ENCODE data around the gene CALHM1. TPM values are rescaled to one million over a fixed set of nuclear protein-coding genes. Genes with fewer than 3 reads are reported as not detected.
A peak's percentile ranks its signal among the peaks of the same experiment; 100 is the strongest.

Gene CALHM1
- total RNA-seq, 1 donor from 2014 or later, result not detected

- Mint-ChIP-seq H3K36me3 (ENCODE audit: low read depth) (no peaks in the 10 kb centered on the region), H3K9me3 (no peaks in the 10 kb centered on the region), H3K27ac (no peak overlapping the region), H3K27me3 (ENCODE audit: insufficient read depth) (peaks cover 2% of the 10 kb centered on the region), H3K4me1 (ENCODE audit: low read depth) (peaks cover 38% of the 10 kb centered on the region), H3K4me3 (no peak overlapping the region)
- intact Hi-C loops (cut with micrococcal nuclease), result no loop called here
- no peak for DNase-seq (ENCODE audit: low spot score)
Measured at GRCh38 chr10:103478671-103479070, 20.0 kb upstream of the CALHM1 start.

- Mint-ChIP-seq H3K27me3 (ENCODE audit: insufficient read depth) (peaks cover 2% of the 10 kb centered on the region), H3K9me3 (no peaks in the 10 kb centered on the region)
Measured at GRCh38 chr10:103476046-103476768, 17.5 kb upstream of the CALHM1 start.

GRCh38 chr10:103475437-103475836 lies 16.7 kb upstream of the CALHM1 start:
- Mint-ChIP-seq H3K4me1 (ENCODE audit: low read depth) (peaks cover 53% of the 10 kb centered on the region), H3K4me3 (no peak overlapping the region), H3K36me3 (ENCODE audit: low read depth) (no peaks in the 10 kb centered on the region), H3K9me3 (no peaks in the 10 kb centered on the region), H3K27ac (no peak overlapping the region), H3K27me3 (ENCODE audit: insufficient read depth) (no peaks in the 10 kb centered on the region)
- no peak for DNase-seq (ENCODE audit: low spot score)
- intact Hi-C loops (cut with micrococcal nuclease), result no loop called here

More at GRCh38 chr10:103476046-103476768, 17.5 kb upstream of the CALHM1 start:
- Mint-ChIP-seq H3K36me3 (ENCODE audit: low read depth) (no peaks in the 10 kb centered on the region), H3K4me3 (no peak overlapping the region), H3K27ac (no peak overlapping the region), H3K4me1 (ENCODE audit: low read depth) (peaks cover 45% of the 10 kb centered on the region)
- intact Hi-C loops (cut with micrococcal nuclease), result no loop called here
- DNase-seq (ENCODE audit: low spot score), result no peak

- peak overlapping the region; percentile 45 for H3K27ac Mint-ChIP-seq
- peaks cover 61% of the 10 kb centered on the region for H3K4me1 Mint-ChIP-seq (ENCODE audit: low read depth)
- intact Hi-C loops (cut with micrococcal nuclease), result loop anchor here (5.0 kb wide), 1 partner anchor 107 kb away; the partner anchor contains the start of gene TAF5
- H3K4me3 Mint-ChIP-seq, result no peak overlapping the region
- H3K9me3 Mint-ChIP-seq, result no peaks in the 10 kb centered on the region
- H3K36me3 Mint-ChIP-seq (ENCODE audit: low read depth), result peaks cover 2% of the 10 kb centered on the region
- no peak for DNase-seq (ENCODE audit: low spot score)
- no peaks in the 10 kb centered on the region for H3K27me3 Mint-ChIP-seq (ENCODE audit: insufficient read depth)
Measured at GRCh38 chr10:103474077-103474476, 15.4 kb upstream of the CALHM1 start.

GRCh38 chr10:103473261-103473671 lies 14.6 kb upstream of the CALHM1 start:
- intact Hi-C loops (cut with micrococcal nuclease), result loop anchor here (5.0 kb wide), 1 partner anchor 106 kb away; the partner anchor contains the start of gene TAF5
- H3K4me1 Mint-ChIP-seq (ENCODE audit: low read depth), result peaks cover 61% of the 10 kb centered on the region

GRCh38 chr10:103472005-103472404 lies 13.3 kb upstream of the CALHM1 start:
- peaks cover 2% of the 10 kb centered on the region for H3K36me3 Mint-ChIP-seq (ENCODE audit: low read depth)
- intact Hi-C loops (cut with micrococcal nuclease), result loop anchor here (5.0 kb wide), 1 partner anchor 105 kb away; the partner anchor contains the start of gene TAF5
- H3K27ac Mint-ChIP-seq, result peak overlapping the region; percentile 89
- peaks cover 71% of the 10 kb centered on the region for H3K4me1 Mint-ChIP-seq (ENCODE audit: low read depth)
- H3K27me3 Mint-ChIP-seq (ENCODE audit: insufficient read depth), result no peaks in the 10 kb centered on the region
- H3K4me3 Mint-ChIP-seq, result peak overlapping the region; percentile 19
- DNase-seq (ENCODE audit: low spot score), result no peak
- no peaks in the 10 kb centered on the region for H3K9me3 Mint-ChIP-seq

More at GRCh38 chr10:103473261-103473671, 14.6 kb upstream of the CALHM1 start:
- Mint-ChIP-seq H3K27ac (no peak overlapping the region), H3K36me3 (ENCODE audit: low read depth) (peaks cover 2% of the 10 kb centered on the region), H3K4me3 (no peak overlapping the region), H3K9me3 (no peaks in the 10 kb centered on the region), H3K27me3 (ENCODE audit: insufficient read depth) (no peaks in the 10 kb centered on the region)
- DNase-seq (ENCODE audit: low spot score), result no peak

GRCh38 chr10:103470761-103471653 lies 12.3 kb upstream of the CALHM1 start:
- DNase-seq (ENCODE audit: low spot score), result peak; percentile 69
- H3K36me3 Mint-ChIP-seq (ENCODE audit: low read depth), result peaks cover 2% of the 10 kb centered on the region
- intact Hi-C loops (cut with micrococcal nuclease), result loop anchor here (1.0 to 5.0 kb wide), 3 partner anchors 11 to 104 kb away; partner anchors contain the start of genes CALHM2 and TAF5
- H3K9me3 Mint-ChIP-seq, result no peaks in the 10 kb centered on the region
- H3K27ac Mint-ChIP-seq, result peak overlapping the region; percentile 89
- H3K4me1 Mint-ChIP-seq (ENCODE audit: low read depth), result peaks cover 71% of the 10 kb centered on the region
- H3K27me3 Mint-ChIP-seq (ENCODE audit: insufficient read depth), result no peaks in the 10 kb centered on the region
- H3K4me3 Mint-ChIP-seq, result peak overlapping the region; percentile 27

- H3K27me3 Mint-ChIP-seq (ENCODE audit: insufficient read depth), result no peaks in the 10 kb centered on the region
- H3K36me3 Mint-ChIP-seq (ENCODE audit: low read depth), result peaks cover 2% of the 10 kb centered on the region
- intact Hi-C loops (cut with micrococcal nuclease), result no loop called here
- H3K4me1 Mint-ChIP-seq (ENCODE audit: low read depth), result peaks cover 56% of the 10 kb centered on the region
- H3K4me3 Mint-ChIP-seq, result no peak overlapping the region
- no peak for DNase-seq (ENCODE audit: low spot score)
- H3K9me3 Mint-ChIP-seq, result no peaks in the 10 kb centered on the region
- no peak overlapping the region for H3K27ac Mint-ChIP-seq
Measured at GRCh38 chr10:103469201-103469600, 10.5 kb upstream of the CALHM1 start.

GRCh38 chr10:103467406-103467805 lies 8.7 kb upstream of the CALHM1 start:
- Mint-ChIP-seq H3K9me3 (no peaks in the 10 kb centered on the region), H3K4me3 (no peak overlapping the region), H3K4me1 (ENCODE audit: low read depth) (peaks cover 47% of the 10 kb centered on the region), H3K36me3 (ENCODE audit: low read depth) (peaks cover 2% of the 10 kb centered on the region), H3K27me3 (ENCODE audit: insufficient read depth) (peaks cover 2% of the 10 kb centered on the region), H3K27ac (no peak overlapping the region)
- intact Hi-C loops (cut with micrococcal nuclease), result no loop called here
- DNase-seq (ENCODE audit: low spot score), result no peak

- no peak for DNase-seq (ENCODE audit: low spot score)
Measured at GRCh38 chr10:103466734-103467133, 8.0 kb upstream of the CALHM1 start.

GRCh38 chr10:103465411-103466179 lies 6.9 kb upstream of the CALHM1 start:
- no peak overlapping the region for H3K4me3 Mint-ChIP-seq
- H3K27me3 Mint-ChIP-seq (ENCODE audit: insufficient read depth), result peaks cover 2% of the 10 kb centered on the region
- no peaks in the 10 kb centered on the region for H3K9me3 Mint-ChIP-seq
- H3K27ac Mint-ChIP-seq, result no peak overlapping the region
- intact Hi-C loops (cut with micrococcal nuclease), result no loop called here
- H3K36me3 Mint-ChIP-seq (ENCODE audit: low read depth), result peaks cover 2% of the 10 kb centered on the region
- peaks cover 32% of the 10 kb centered on the region for H3K4me1 Mint-ChIP-seq (ENCODE audit: low read depth)
- no peak for DNase-seq (ENCODE audit: low spot score)

More at GRCh38 chr10:103466734-103467133, 8.0 kb upstream of the CALHM1 start:
- Mint-ChIP-seq H3K9me3 (no peaks in the 10 kb centered on the region), H3K27ac (no peak overlapping the region), H3K36me3 (ENCODE audit: low read depth) (peaks cover 2% of the 10 kb centered on the region), H3K4me3 (no peak overlapping the region), H3K4me1 (ENCODE audit: low read depth) (peaks cover 40% of the 10 kb centered on the region), H3K27me3 (ENCODE audit: insufficient read depth) (peaks cover 2% of the 10 kb centered on the region)
- intact Hi-C loops (cut with micrococcal nuclease), result no loop called here

GRCh38 chr10:103463499-103463898 lies 4.8 kb upstream of the CALHM1 start:
- no peaks in the 10 kb centered on the region for H3K9me3 Mint-ChIP-seq
- peaks cover 2% of the 10 kb centered on the region for H3K27me3 Mint-ChIP-seq (ENCODE audit: insufficient read depth)
- H3K4me1 Mint-ChIP-seq (ENCODE audit: low read depth), result peaks cover 32% of the 10 kb centered on the region
- H3K27ac Mint-ChIP-seq, result no peak overlapping the region
- no peak overlapping the region for H3K4me3 Mint-ChIP-seq
- intact Hi-C loops (cut with micrococcal nuclease), result no loop called here
- DNase-seq (ENCODE audit: low spot score), result no peak
- H3K36me3 Mint-ChIP-seq (ENCODE audit: low read depth), result no peaks in the 10 kb centered on the region

Data from activated T-helper 1 cell treated with anti-CD3 and anti-CD28 coated beads, Interleukin-12 subunit alpha, Interleukin-12 subunit beta, Interleukin-2, Interleukin-4 antibody, amounts not matched to agents 30 ng/mL and 10 ng/mL and 1 ng/mL, durations not matched to agents 14 hours and 24 hours and 36 hours (primary cell).